ENCODE data around the gene CTTN.

CTTN gene

DNA sequence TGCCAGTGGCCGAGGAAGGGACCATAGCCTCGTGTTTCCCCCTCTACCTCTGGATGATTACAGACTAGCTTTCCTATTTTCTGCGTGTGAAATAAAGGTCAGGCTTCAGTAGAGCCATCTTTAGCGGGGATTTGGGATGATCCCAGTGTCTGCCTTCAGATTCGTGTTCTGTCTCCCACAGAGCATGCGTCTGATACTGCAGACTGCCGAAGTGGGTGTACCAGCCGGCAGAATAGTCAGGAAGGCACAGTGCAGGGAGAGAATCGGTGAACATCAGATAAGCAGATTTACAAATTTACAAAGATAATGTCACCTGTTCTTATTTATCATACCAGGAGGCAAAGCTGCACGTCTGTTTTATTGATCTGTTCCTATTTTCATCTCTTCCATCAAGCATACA, 11.1 kb downstream of the CTTN start:
- H3K27me3 ChIP-seq (ENCODE audit: insufficient read depth, low read length): no peaks in the 10 kb centered on the region
- H3K36me3 ChIP-seq (ENCODE audit: insufficient read depth, low read length): peaks cover 53% of the 10 kb centered on the region

DNA sequence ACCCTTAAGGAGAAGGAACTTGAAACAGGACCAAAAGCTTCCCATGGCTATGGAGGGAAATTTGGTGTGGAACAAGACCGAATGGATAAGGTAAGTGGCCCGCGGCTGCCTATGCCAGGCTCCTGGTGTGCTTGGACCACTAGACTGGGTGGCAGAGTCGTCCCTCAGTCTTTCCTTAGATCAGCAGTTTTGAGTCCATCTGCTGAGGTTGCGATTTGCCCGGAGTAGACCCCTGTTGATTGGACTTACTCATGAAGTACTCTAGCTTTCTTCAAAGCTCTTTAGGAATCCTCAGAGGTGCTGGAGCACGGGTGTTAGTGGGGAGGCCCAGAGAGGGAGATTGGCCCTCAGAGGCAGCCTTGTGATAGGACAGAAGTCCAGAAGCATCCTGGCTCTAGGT, 11.5 kb downstream of the CTTN start:
- Histone ChIP-seq H2AFZ (ENCODE audit: low read length, unreplicated experiment) (no peak overlapping the region), H3K79me2 (ENCODE audit: control insufficient read depth, insufficient read depth, low read length, unreplicated experiment) (peaks cover 22% of the 10 kb centered on the region), H3K4me3 (ENCODE audit: low read depth, low read length) (no peak overlapping the region), H3K4me1 (ENCODE audit: control insufficient read depth, insufficient read depth, low read length, unreplicated experiment) (no peaks in the 10 kb centered on the region), H3K36me3 (ENCODE audit: insufficient read depth, low read length) (peaks cover 52% of the 10 kb centered on the region), H3K27ac (ENCODE audit: low read depth, low read length) (no peak overlapping the region), H3K27me3 (ENCODE audit: insufficient read depth, low read length) (no peaks in the 10 kb centered on the region)

More for the DNA sequence above, 11.1 kb downstream of the CTTN start:
- Histone ChIP-seq H3K4me3 (ENCODE audit: low read depth, low read length) (no peak overlapping the region), H3K4me1 (ENCODE audit: control insufficient read depth, insufficient read depth, low read length, unreplicated experiment) (no peaks in the 10 kb centered on the region), H3K27ac (ENCODE audit: low read depth, low read length) (no peak overlapping the region), H3K79me2 (ENCODE audit: control insufficient read depth, insufficient read depth, low read length, unreplicated experiment) (peaks cover 25% of the 10 kb centered on the region), H2AFZ (ENCODE audit: low read length, unreplicated experiment) (no peak overlapping the region)

- no peaks in the 10 kb centered on the region for H3K27me3 ChIP-seq (ENCODE audit: insufficient read depth, low read length)
- no peak overlapping the region for H2AFZ ChIP-seq (ENCODE audit: low read length, unreplicated experiment)
- H3K36me3 ChIP-seq (ENCODE audit: insufficient read depth, low read length): peaks cover 47% of the 10 kb centered on the region
- no peaks in the 10 kb centered on the region for H3K4me1 ChIP-seq (ENCODE audit: control insufficient read depth, insufficient read depth, low read length, unreplicated experiment)
- no peak overlapping the region for H3K27ac ChIP-seq (ENCODE audit: low read depth, low read length)
- peaks cover 15% of the 10 kb centered on the region for H3K79me2 ChIP-seq (ENCODE audit: control insufficient read depth, insufficient read depth, low read length, unreplicated experiment)
- H3K4me3 ChIP-seq (ENCODE audit: low read depth, low read length): no peak overlapping the region
Measured at GRCh38 chr11:70410276-70411205, 12.2 kb downstream of the CTTN start.

- H3K4me3 ChIP-seq (ENCODE audit: low read depth, low read length): no peak overlapping the region
- peaks cover 56% of the 10 kb centered on the region for H3K36me3 ChIP-seq (ENCODE audit: insufficient read depth, low read length)
- no peak overlapping the region for H2AFZ ChIP-seq (ENCODE audit: low read length, unreplicated experiment)
- H3K4me1 ChIP-seq (ENCODE audit: control insufficient read depth, insufficient read depth, low read length, unreplicated experiment): no peaks in the 10 kb centered on the region
- no peaks in the 10 kb centered on the region for H3K27me3 ChIP-seq (ENCODE audit: insufficient read depth, low read length)
- H3K27ac ChIP-seq (ENCODE audit: low read depth, low read length): no peak overlapping the region
- peaks cover 8% of the 10 kb centered on the region for H3K79me2 ChIP-seq (ENCODE audit: control insufficient read depth, insufficient read depth, low read length, unreplicated experiment)
Measured at GRCh38 chr11:70411713-70412452, 13.6 kb downstream of the CTTN start.

DNA sequence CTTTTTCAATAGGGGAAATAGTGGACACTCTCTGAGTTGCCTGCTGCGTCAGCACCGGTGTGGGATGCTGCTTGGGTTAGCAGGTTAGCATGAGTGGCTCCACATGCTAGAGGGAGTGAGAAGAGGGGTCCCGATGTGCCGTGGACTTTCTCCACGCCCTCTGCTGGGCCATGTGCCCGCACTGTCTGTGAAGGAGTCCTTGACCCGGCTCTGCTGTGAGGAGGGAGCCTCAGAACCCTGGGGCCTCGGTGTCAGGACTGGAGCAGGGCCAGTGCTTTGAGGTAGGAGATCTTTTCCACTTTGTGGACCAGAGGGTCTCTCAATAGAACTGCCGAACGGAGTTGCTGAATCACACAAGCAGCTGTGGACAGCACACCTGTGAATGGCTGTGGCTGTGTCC, 14.8 kb downstream of the CTTN start:
- H2AFZ ChIP-seq (ENCODE audit: low read length, unreplicated experiment): no peak overlapping the region
- H3K27me3 ChIP-seq (ENCODE audit: insufficient read depth, low read length): no peaks in the 10 kb centered on the region
- no peak overlapping the region for H3K4me3 ChIP-seq (ENCODE audit: low read depth, low read length)
- H3K36me3 ChIP-seq (ENCODE audit: insufficient read depth, low read length): peaks cover 58% of the 10 kb centered on the region
- no peak overlapping the region for H3K27ac ChIP-seq (ENCODE audit: low read depth, low read length)
- peaks cover 6% of the 10 kb centered on the region for H3K79me2 ChIP-seq (ENCODE audit: control insufficient read depth, insufficient read depth, low read length, unreplicated experiment)
- H3K4me1 ChIP-seq (ENCODE audit: control insufficient read depth, insufficient read depth, low read length, unreplicated experiment): no peaks in the 10 kb centered on the region

GRCh38 chr11:70414341-70415100, 16.2 kb downstream of the CTTN start:
- Histone ChIP-seq H3K4me1 (ENCODE audit: control insufficient read depth, insufficient read depth, low read length, unreplicated experiment) (no peaks in the 10 kb centered on the region), H2AFZ (ENCODE audit: low read length, unreplicated experiment) (no peak overlapping the region), H3K79me2 (ENCODE audit: control insufficient read depth, insufficient read depth, low read length, unreplicated experiment) (peaks cover 6% of the 10 kb centered on the region), H3K36me3 (ENCODE audit: insufficient read depth, low read length) (peaks cover 50% of the 10 kb centered on the region; the same call in 1 of the 2 replicates), H3K4me3 (ENCODE audit: low read depth, low read length) (no peak overlapping the region), H3K27me3 (ENCODE audit: insufficient read depth, low read length) (no peaks in the 10 kb centered on the region), H3K27ac (ENCODE audit: low read depth, low read length) (no peak overlapping the region)

DNA sequence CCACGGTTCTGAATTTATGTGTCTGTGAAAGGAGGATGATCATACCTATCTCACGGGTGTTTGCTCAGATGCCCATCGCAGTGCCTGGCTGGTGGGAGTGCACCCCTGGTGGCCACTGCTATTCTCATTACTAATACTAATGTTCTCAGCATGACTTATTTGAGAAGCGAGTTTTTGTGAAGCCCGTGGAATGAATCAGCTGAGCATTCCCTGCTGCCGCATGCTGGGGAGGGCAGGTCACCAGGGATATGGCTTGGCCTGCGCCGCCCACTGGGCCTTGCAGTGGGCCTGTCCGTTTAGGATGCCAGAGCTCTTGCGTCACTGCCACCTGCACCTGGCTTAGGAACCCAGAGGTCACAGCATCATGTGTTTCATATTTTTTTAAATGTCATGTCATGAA, 16.9 kb downstream of the CTTN start:
- no peak overlapping the region for H2AFZ ChIP-seq (ENCODE audit: low read length, unreplicated experiment)
- peaks cover 52% of the 10 kb centered on the region; the same call in 1 of the 2 replicates for H3K36me3 ChIP-seq (ENCODE audit: insufficient read depth, low read length)

GRCh38 chr11:70415642-70416395, 17.5 kb downstream of the CTTN start:
- Histone ChIP-seq H3K36me3 (ENCODE audit: insufficient read depth, low read length) (peaks cover 54% of the 10 kb centered on the region; the same call in 1 of the 2 replicates), H3K27ac (ENCODE audit: low read depth, low read length) (peak overlapping the region; percentile 13; the same call in 1 of the 2 replicates)

More for the DNA sequence above, 16.9 kb downstream of the CTTN start:
- H3K4me3 ChIP-seq (ENCODE audit: low read depth, low read length): no peak overlapping the region
- no peaks in the 10 kb centered on the region for H3K27me3 ChIP-seq (ENCODE audit: insufficient read depth, low read length)
- peaks cover 1% of the 10 kb centered on the region for H3K4me1 ChIP-seq (ENCODE audit: control insufficient read depth, insufficient read depth, low read length, unreplicated experiment)
- peaks cover 6% of the 10 kb centered on the region for H3K79me2 ChIP-seq (ENCODE audit: control insufficient read depth, insufficient read depth, low read length, unreplicated experiment)
- no peak overlapping the region for H3K27ac ChIP-seq (ENCODE audit: low read depth, low read length)

DNA sequence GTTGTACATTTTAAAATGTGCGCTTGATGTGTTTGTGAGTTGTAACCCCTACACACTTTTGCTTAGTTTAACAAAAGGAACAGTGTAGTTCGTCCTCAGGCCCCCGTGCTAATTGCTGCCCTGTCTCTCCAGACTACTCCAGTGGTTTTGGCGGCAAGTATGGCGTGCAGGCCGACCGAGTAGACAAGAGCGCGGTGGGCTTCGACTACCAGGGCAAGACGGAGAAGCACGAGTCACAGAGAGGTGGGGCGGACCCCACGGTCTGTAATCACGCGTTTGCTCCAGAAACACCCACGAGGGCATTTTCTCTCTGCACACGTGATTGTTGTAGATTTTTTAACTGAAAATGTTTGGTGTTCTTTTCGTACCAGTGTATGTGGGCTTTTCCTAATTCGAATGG, 18.6 kb downstream of the CTTN start:
- no peak overlapping the region for H3K4me3 ChIP-seq (ENCODE audit: low read depth, low read length)
- no peak overlapping the region for H2AFZ ChIP-seq (ENCODE audit: low read length, unreplicated experiment)
- H3K27ac ChIP-seq (ENCODE audit: low read depth, low read length): no peak overlapping the region
- H3K79me2 ChIP-seq (ENCODE audit: control insufficient read depth, insufficient read depth, low read length, unreplicated experiment): peaks cover 6% of the 10 kb centered on the region
- H3K4me1 ChIP-seq (ENCODE audit: control insufficient read depth, insufficient read depth, low read length, unreplicated experiment): peaks cover 4% of the 10 kb centered on the region
- peaks cover 53% of the 10 kb centered on the region; the same call in 1 of the 2 replicates for H3K36me3 ChIP-seq (ENCODE audit: insufficient read depth, low read length)
- no peaks in the 10 kb centered on the region for H3K27me3 ChIP-seq (ENCODE audit: insufficient read depth, low read length)

More at GRCh38 chr11:70415642-70416395, 17.5 kb downstream of the CTTN start:
- H3K4me1 ChIP-seq (ENCODE audit: control insufficient read depth, insufficient read depth, low read length, unreplicated experiment): peaks cover 4% of the 10 kb centered on the region
- H3K4me3 ChIP-seq (ENCODE audit: low read depth, low read length): no peak overlapping the region
- no peak overlapping the region for H2AFZ ChIP-seq (ENCODE audit: low read length, unreplicated experiment)
- no peaks in the 10 kb centered on the region for H3K27me3 ChIP-seq (ENCODE audit: insufficient read depth, low read length)
- H3K79me2 ChIP-seq (ENCODE audit: control insufficient read depth, insufficient read depth, low read length, unreplicated experiment): peaks cover 6% of the 10 kb centered on the region

Data from ACC112 (cell line).